HepG2 (cell line): ENCODE data around the gene PIGX. TPM values are rescaled to one million over a fixed set of nuclear protein-coding genes. Genes with fewer than 3 reads are reported as not detected.
A peak's percentile ranks its signal among the peaks of the same experiment; 100 is the strongest.

Experiments
- BRD4 ChIP-seq: sonication (generic); formaldehyde crosslinking; IDR thresholded peaks from 2 replicates; pipeline ENCODE4 v1.4.0; 2020; ENCODE audit warnings: missing genetic modification reagents
- FOSL1 ChIP-seq: sonication (generic); formaldehyde crosslinking; IDR thresholded peaks from 2 replicates; pipeline ENCODE4 v1.9.0; 2021; ENCODE audit warnings: missing genetic modification reagents, borderline replicate concordance
- JDP2 ChIP-seq: sonication (generic); formaldehyde crosslinking; IDR thresholded peaks from 2 replicates; pipeline ENCODE4 v1.8.1; 2022; ENCODE audit warnings: missing genetic modification reagents, borderline replicate concordance
- KDM3A ChIP-seq: IDR thresholded peaks from 2 replicates; pipeline ENCODE4 v1.6.1; 2018; ENCODE audit warnings: low read depth, missing compliant biosample characterization
- PLSCR1 ChIP-seq: sonication (generic); formaldehyde crosslinking; IDR thresholded peaks from 2 replicates; pipeline ENCODE4 v1.5.0; 2020; ENCODE audit warnings: missing genetic modification reagents, mild to moderate bottlenecking, borderline replicate concordance
- SMYD3 ChIP-seq: sonication (generic); formaldehyde crosslinking; IDR thresholded peaks from 2 replicates; pipeline ENCODE4 v1.8.1; 2023; ENCODE audit warnings: mild to moderate bottlenecking, missing genetic modification reagents
- TARDBP ChIP-seq: sonication (generic); formaldehyde crosslinking; IDR thresholded peaks from 2 replicates; pipeline ENCODE4 v1.8.0; 2022; ENCODE audit warnings: mild to moderate bottlenecking, missing genetic modification reagents
- TBL1XR1 ChIP-seq: fragments of 150-350 bp; IDR thresholded peaks from 2 replicates; pipeline ENCODE4 v1.6.1; 2014; ENCODE audit warnings: borderline replicate concordance, low read length; ENCODE audit not compliant: partially characterized antibody
- THAP11 ChIP-seq: IDR thresholded peaks from 2 replicates; pipeline ENCODE4 v1.6.1; 2016; ENCODE audit warnings: missing biosample characterization, missing genetic modification reagents
- YEATS4 ChIP-seq: sonication (generic); formaldehyde crosslinking; IDR thresholded peaks from 2 replicates; pipeline ENCODE4 v1.4.0; 2020; ENCODE audit warnings: missing genetic modification reagents, borderline replicate concordance
- ZNF512 ChIP-seq: sonication (generic); formaldehyde crosslinking; IDR thresholded peaks from 2 replicates; pipeline ENCODE4 v1.4.0; 2020; ENCODE audit warnings: mild to moderate bottlenecking, missing genetic modification reagents
- ZNF569 ChIP-seq: sonication (generic); formaldehyde crosslinking; IDR thresholded peaks from 2 replicates; pipeline ENCODE4 v1.5.0; 2020; ENCODE audit warnings: mild to moderate bottlenecking, missing genetic modification reagents, moderate library complexity, borderline replicate concordance
- ZZZ3 ChIP-seq: sonication (generic); formaldehyde crosslinking; IDR thresholded peaks from 2 replicates; pipeline ENCODE4 v1.4.0; 2020; ENCODE audit warnings: missing genetic modification reagents, mild to moderate bottlenecking, borderline replicate concordance
- polyA plus RNA-seq, 8 experiments: library from polyadenylated mRNA; depleted of rRNA in 3 of 8; stranded (reverse) in 7 of 8; unstranded in 1 of 8; fragments of >200 nt; fragmentation: Illumina TruSeq in 4 of 8; extraction: Trizol in 4 of 8; gene quantifications; 2 replicates each; pipeline versions ENCODE4 v1.2.1 to v1.2.3, GENCODE V29; 2011 to 2016; ENCODE audit warnings: low read depth in 4 of 8, missing spikeins in 1 of 8, mixed read lengths in 1 of 8; ENCODE audit not compliant: insufficient read depth in 1 of 8
- total RNA-seq, 5 experiments: library from RNA; depleted of rRNA; stranded (reverse); fragments of >200 nt; fragmentation: Illumina TruSeq; extraction: Trizol; gene quantifications; 2 replicates each; pipeline ENCODE4 v1.2.3, GENCODE V29; 2016; ENCODE audit warnings: low read depth in 1 of 5
- TF ChIP-seq, protein P1 (sequence below): sonication (generic); formaldehyde crosslinking; IDR thresholded peaks from 2 replicates; pipeline ENCODE4 v1.5.0; 2020; ENCODE audit warnings: mild to moderate bottlenecking, missing genetic modification reagents, borderline replicate concordance
- TF ChIP-seq, protein P2 (sequence below): sonication (generic); formaldehyde crosslinking; IDR thresholded peaks from 2 replicates; pipeline ENCODE4 v1.5.1; 2020; ENCODE audit warnings: mild to moderate bottlenecking, missing genetic modification reagents

Gene PIGX
- total and polyA plus RNA-seq, 2 of the 13 experiments (the other 11 are each of a cell fraction or from before 2014, with no cell fraction given) = 13.2 to 21.3 TPM

GRCh38 chr3:196739671-196740480 is 27.7 kb downstream of the PIGX start, which contains the start of gene PAK2 (continued):
- TF ChIP-seq PLSCR1 (CRISPR knock-in tag) = no peak
- no peak for TF ChIP-seq BRD4 (CRISPR knock-in tag)
- TF ChIP-seq FOSL1 (CRISPR knock-in tag) = no peak
- TF ChIP-seq TBL1XR1 = peak; percentile 13
- peak; percentile 40; the same call in 1 of the 2 replicates for TF ChIP-seq TARDBP (CRISPR knock-in tag)
- TF ChIP-seq ZZZ3 (CRISPR knock-in tag) = no peak
- no peak for TF ChIP-seq JDP2 (CRISPR knock-in tag)
- TF ChIP-seq THAP11 (CRISPR knock-in tag) = peak; percentile 98
- TF ChIP-seq YEATS4 = peak; percentile 65; the same call in 1 of the 2 replicates
- TF ChIP-seq, protein P1, sequence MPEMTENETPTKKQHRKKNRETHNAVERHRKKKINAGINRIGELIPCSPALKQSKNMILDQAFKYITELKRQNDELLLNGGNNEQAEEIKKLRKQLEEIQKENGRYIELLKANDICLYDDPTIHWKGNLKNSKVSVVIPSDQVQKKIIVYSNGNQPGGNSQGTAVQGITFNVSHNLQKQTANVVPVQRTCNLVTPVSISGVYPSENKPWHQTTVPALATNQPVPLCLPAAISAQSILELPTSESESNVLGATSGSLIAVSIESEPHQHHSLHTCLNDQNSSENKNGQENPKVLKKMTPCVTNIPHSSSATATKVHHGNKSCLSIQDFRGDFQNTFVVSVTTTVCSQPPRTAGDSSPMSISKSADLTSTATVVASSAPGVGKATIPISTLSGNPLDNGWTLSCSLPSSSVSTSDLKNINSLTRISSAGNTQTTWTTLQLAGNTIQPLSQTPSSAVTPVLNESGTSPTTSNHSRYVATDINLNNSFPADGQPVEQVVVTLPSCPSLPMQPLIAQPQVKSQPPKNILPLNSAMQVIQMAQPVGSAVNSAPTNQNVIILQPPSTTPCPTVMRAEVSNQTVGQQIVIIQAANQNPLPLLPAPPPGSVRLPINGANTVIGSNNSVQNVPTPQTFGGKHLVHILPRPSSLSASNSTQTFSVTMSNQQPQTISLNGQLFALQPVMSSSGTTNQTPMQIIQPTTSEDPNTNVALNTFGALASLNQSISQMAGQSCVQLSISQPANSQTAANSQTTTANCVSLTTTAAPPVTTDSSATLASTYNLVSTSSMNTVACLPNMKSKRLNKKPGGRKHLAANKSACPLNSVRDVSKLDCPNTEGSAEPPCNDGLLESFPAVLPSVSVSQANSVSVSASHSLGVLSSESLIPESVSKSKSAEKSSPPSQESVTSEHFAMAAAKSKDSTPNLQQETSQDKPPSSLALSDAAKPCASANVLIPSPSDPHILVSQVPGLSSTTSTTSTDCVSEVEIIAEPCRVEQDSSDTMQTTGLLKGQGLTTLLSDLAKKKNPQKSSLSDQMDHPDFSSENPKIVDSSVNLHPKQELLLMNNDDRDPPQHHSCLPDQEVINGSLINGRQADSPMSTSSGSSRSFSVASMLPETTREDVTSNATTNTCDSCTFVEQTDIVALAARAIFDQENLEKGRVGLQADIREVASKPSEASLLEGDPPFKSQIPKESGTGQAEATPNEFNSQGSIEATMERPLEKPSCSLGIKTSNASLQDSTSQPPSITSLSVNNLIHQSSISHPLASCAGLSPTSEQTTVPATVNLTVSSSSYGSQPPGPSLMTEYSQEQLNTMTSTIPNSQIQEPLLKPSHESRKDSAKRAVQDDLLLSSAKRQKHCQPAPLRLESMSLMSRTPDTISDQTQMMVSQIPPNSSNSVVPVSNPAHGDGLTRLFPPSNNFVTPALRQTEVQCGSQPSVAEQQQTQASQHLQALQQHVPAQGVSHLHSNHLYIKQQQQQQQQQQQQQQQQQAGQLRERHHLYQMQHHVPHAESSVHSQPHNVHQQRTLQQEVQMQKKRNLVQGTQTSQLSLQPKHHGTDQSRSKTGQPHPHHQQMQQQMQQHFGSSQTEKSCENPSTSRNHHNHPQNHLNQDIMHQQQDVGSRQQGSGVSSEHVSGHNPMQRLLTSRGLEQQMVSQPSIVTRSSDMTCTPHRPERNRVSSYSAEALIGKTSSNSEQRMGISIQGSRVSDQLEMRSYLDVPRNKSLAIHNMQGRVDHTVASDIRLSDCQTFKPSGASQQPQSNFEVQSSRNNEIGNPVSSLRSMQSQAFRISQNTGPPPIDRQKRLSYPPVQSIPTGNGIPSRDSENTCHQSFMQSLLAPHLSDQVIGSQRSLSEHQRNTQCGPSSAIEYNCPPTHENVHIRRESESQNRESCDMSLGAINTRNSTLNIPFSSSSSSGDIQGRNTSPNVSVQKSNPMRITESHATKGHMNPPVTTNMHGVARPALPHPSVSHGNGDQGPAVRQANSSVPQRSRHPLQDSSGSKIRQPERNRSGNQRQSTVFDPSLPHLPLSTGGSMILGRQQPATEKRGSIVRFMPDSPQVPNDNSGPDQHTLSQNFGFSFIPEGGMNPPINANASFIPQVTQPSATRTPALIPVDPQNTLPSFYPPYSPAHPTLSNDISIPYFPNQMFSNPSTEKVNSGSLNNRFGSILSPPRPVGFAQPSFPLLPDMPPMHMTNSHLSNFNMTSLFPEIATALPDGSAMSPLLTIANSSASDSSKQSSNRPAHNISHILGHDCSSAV (CRISPR knock-in tag) = no peak
- TF ChIP-seq ZNF569 (CRISPR knock-in tag) = no peak
- TF ChIP-seq, protein P2, sequence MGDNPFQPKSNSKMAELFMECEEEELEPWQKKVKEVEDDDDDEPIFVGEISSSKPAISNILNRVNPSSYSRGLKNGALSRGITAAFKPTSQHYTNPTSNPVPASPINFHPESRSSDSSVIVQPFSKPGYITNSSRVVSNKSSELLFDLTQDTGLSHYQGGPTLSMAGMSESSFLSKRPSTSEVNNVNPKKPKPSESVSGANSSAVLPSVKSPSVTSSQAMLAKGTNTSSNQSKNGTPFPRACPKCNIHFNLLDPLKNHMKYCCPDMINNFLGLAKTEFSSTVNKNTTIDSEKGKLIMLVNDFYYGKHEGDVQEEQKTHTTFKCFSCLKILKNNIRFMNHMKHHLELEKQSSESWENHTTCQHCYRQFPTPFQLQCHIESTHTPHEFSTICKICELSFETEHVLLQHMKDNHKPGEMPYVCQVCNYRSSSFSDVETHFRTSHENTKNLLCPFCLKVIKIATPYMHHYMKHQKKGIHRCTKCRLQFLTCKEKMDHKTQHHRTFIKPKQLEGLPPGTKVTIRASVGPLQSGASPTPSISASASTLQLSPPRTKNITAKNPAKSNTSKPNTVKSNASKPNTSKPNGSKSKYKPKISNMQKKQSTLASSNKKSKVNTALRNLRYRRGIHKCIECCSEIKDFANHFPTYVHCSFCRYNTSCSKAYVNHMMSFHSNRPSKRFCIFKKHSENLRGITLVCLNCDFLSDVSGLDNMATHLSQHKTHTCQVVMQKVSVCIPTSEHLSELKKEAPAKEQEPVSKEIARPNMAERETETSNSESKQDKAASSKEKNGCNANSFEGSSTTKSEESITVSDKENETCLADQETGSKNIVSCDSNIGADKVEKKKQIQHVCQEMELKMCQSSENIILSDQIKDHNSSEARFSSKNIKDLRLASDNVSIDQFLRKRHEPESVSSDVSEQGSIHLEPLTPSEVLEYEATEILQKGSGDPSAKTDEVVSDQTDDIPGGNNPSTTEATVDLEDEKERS (CRISPR knock-in tag) = no peak
- TF ChIP-seq ZNF512 (CRISPR knock-in tag) = no peak
- no peak for TF ChIP-seq KDM3A (CRISPR knock-in tag)
- no peak for TF ChIP-seq SMYD3 (CRISPR knock-in tag)
